NCI-H1417 (cell line): Measurements from ENCODE around the gene SLC34A3.

Experiments
- DNase-seq, 3 experiments: peaks; one replicate each; lab custom pipeline; 2025; lab: John Stamatoyannopoulos, UW

SLC34A3 gene

DNA sequence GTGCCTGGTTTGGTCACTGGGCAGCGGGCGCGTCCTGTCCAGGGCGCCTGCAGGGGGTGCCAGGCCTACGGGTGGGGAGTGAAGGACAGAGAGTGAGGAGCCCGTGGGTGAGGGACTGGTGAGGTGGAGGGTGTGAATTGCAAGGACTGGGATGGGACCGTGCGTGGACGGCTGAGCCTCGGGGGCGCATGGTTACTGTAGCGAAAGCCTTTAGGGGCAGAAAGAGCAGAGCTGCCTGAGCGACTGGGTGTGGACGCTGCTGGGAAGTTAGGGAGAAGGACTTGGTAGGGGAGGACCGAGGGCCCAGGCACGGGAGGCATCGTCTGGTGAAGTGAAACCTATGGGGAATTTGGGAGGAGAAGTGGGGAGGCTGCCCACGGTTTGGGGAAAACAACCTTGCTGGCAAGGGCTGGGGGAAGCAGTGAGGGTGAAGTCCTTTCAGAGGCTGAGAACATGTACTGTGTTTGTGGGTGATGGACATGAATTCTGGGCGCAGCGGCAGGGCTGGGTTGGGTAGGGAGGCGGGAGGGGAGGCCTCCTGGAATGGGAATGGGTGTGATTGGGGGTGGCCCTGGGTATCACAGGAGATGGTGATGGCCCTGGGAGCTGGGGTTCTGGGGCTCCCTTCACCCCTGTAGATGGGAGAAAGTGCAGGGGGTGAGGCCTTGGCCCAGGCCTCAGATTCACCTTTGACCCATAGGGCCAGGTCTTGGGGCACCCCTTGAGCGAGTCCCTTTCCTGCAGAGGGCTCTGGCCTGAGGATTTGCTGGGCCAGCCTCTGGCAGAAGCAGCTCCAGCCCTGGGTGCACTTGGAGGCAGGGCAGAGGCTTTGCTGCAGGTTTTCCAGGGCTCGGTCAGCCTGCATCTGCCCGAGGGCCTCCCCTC lies 45.1 kb downstream of the SLC34A3 start:
- DNase-seq = no peak

GRCh38 chr9:137276473-137277328 lies 46.0 kb downstream of the SLC34A3 start:
- DNase-seq = no peak

GRCh38 chr9:137277329-137278041 lies 46.8 kb downstream of the SLC34A3 start, which contains the start of gene TOR4A:
Gene TOR4A, plus strand, starts transcription at chr9:137277726. Its CDS starts 964 bp downstream, at chr9:137278690.
- no peak for DNase-seq

- no peak for DNase-seq
These were observed 47.5 kb downstream of the SLC34A3 start for GRCh38 chr9:137278061-137278701.

GRCh38 chr9:137278721-137279711 lies 48.3 kb downstream of the SLC34A3 start:
- no peak for DNase-seq

GRCh38 chr9:137279741-137280473 lies 49.2 kb downstream of the SLC34A3 start:
- no peak for DNase-seq

DNA sequence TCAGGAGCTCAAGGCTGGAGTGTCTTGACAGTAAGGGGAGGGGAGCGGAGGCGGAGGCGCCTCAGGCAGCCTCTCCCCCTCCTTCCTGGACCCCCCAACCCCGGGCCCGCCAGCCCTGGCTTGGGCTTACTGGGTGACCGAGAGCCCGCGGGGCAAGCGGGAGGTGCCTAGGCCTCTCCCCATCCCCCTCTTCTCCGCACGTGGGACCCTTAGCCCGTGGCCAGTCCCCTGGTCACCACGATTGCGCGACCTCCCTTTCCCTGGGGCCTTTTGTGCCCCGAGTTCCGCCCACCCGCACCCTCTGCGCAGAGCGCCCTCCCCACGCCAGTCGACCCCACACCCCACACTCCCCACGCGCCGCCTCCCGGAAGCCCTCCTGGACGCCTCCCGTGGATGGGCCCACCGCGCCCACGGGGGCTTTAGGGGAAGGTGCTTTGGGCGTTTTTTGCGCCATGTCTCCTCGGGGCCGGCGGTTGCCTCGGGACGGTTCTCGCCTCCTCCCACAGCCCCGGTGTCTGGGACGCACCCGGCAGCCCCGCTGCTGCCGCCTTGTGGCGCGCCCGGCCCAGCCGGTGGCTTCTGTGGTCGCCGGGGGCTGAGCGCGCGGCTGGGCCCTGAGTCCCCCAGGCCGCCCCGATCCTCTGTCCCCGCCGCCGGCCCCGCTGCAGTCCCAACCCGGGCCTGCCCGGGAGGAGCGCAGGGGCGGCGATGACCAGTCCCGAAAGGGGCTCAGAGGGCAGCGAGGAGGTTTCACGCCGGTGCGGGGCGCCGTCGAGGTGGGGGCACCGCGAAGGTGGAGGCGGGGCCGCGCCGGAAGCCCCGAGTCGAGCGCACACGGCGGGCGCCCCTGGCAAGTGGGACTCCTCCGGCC lies 50.0 kb downstream of the SLC34A3 start:
- no peak for DNase-seq

DNA sequence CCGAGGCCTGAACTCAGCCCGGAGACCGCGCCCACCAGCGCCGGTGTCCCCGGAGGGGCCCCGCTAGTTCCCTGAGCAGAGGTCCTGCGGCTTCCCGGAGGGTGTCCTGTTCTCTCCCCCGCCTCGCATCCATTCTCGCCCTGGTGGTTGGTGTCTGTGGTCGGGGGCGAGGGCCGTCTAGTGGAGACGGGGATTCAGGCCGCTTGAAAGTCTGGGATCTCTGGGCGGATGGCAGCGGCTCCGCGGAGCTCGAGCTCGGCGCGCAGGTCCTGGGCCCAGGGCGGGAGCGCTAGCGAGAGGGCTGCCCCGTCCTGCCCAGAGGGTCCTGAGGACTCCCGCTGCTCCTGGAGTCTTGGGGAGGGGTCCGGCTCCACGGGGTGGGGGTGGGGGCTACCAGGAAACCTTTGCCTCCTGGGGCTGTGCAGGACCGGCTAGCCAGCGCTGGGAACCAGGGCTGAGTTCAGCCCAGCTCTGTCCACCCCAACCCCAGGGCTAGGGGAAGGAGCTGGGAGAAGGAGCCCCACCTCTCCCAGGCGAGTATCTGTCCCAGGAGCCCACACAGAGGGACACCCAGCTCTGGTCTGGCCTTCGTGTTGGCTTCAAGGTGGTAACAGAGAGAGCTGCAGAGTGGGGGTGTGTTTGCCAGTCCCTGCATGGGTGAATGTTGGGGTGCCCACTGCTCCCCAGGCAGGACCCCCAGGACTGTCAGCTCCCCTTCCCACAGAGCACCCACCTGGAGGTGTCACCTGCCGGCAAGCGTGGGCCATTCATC lies 50.8 kb downstream of the SLC34A3 start:
- no peak for DNase-seq
